ENCODE measurements around the gene WRAP73.

- TF ChIP-seq CTCF (IDR thresholded peaks at IDR 0.05) (no peak), EP300 (IDR thresholded peaks at IDR 0.05) (no peak)
Measured at GRCh38 chr1:3679799-3680453, 30.0 kb upstream of the WRAP73 start.

Measured in stomach (tissue), 4 donors.